GM23338 (cell line): ENCODE data around the gene SV2C. TPM values are rescaled to one million over a fixed set of nuclear protein-coding genes. Genes with fewer than 3 reads are reported as not detected.

Experiments
- ATAC-seq: fragments of 200-7000 bp; cut with Tn5 transposase; 3 replicates; pipeline ENCODE4 v1.9.1; 2020
- DNase-seq: peaks from one replicate; pipeline ENCODE4 v3.0.0-alpha.2; 2015; ENCODE audit warnings: low spot score
- H2AFZ ChIP-seq: fragments of 200-600 bp; sonication (generic); 2 replicates; pipeline ENCODE4 v1.8.0; 2016; ENCODE audit warnings: antibody characterized with exemption, mild to moderate bottlenecking, moderate library complexity
- H3F3A ChIP-seq: fragments of 200-600 bp; sonication (generic); replicated peaks from 2 replicates; pipeline ENCODE4 v1.8.0; 2017; ENCODE audit warnings: antibody characterized with exemption, mixed run types, low read depth
- H3K27ac ChIP-seq: fragments of 200-600 bp; sonication (generic); 2 replicates; pipeline ENCODE4 v1.6.1; 2016; ENCODE audit warnings: low read depth
- H3K27me3 ChIP-seq: fragments of 200-600 bp; sonication (generic); 2 replicates; pipeline ENCODE4 v1.8.0; 2016; ENCODE audit warnings: mild to moderate bottlenecking, mixed run types, moderate library complexity; ENCODE audit not compliant: insufficient read depth
- H3K36me3 ChIP-seq: fragments of 200-600 bp; sonication (generic); 2 replicates; pipeline ENCODE4 v1.8.0; 2016; ENCODE audit warnings: mild to moderate bottlenecking; ENCODE audit not compliant: insufficient read depth
- H3K4me1 ChIP-seq: fragments of 200-600 bp; sonication (generic); 2 replicates; pipeline ENCODE4 v1.8.0; 2016; ENCODE audit warnings: mild to moderate bottlenecking, moderate library complexity; ENCODE audit not compliant: insufficient read depth
- H3K4me2 ChIP-seq: fragments of 200-600 bp; sonication (generic); 2 replicates; pipeline ENCODE4 v1.7.1; 2017; ENCODE audit warnings: mixed run types
- H3K4me3 ChIP-seq: fragments of 200-600 bp; sonication (generic); 2 replicates; pipeline ENCODE4 v1.6.1; 2016; ENCODE audit warnings: mixed run types
- H3K79me2 ChIP-seq: fragments of 200-600 bp; sonication (generic); replicated peaks from 2 replicates; pipeline ENCODE4 v1.8.0; 2017; ENCODE audit warnings: mild to moderate bottlenecking; ENCODE audit not compliant: insufficient read depth
- H3K9me2 ChIP-seq: fragments of 200-600 bp; sonication (generic); 2 replicates; pipeline ENCODE4 v1.8.0; 2017; ENCODE audit not compliant: insufficient read depth
- H4K20me1 ChIP-seq: fragments of 200-600 bp; sonication (generic); replicated peaks from 2 replicates; pipeline ENCODE4 v1.8.0; 2017; ENCODE audit warnings: mild to moderate bottlenecking; ENCODE audit not compliant: insufficient read depth
- H3K27ac Mint-ChIP-seq: 2 replicates; pipeline ENCODE4 v1.8.0; 2020; ENCODE audit warnings: inconsistent platforms, mild to moderate bottlenecking, moderate library complexity, mixed read lengths
- H3K27me3 Mint-ChIP-seq: 3 replicates; pipeline ENCODE4 v1.8.0; 2022; ENCODE audit warnings: low read depth, mild to moderate bottlenecking, moderate library complexity, mixed read lengths, inconsistent platforms; ENCODE audit not compliant: insufficient read depth, poor library complexity
- H3K36me3 Mint-ChIP-seq: 3 replicates; pipeline ENCODE4 v1.8.0; 2021; ENCODE audit warnings: low read depth, mild to moderate bottlenecking, inconsistent platforms, moderate library complexity, mixed read lengths
- H3K4me1 Mint-ChIP-seq: 3 replicates; pipeline ENCODE4 v1.8.0; 2020; ENCODE audit warnings: mild to moderate bottlenecking, inconsistent platforms, mixed read lengths
- H3K4me3 Mint-ChIP-seq: 3 replicates; pipeline ENCODE4 v1.8.0; 2021; ENCODE audit warnings: moderate library complexity, mild to moderate bottlenecking, inconsistent platforms, mixed read lengths
- H3K9me3 Mint-ChIP-seq: 3 replicates; pipeline ENCODE4 v1.8.0; 2020; ENCODE audit warnings: moderate library complexity, mild to moderate bottlenecking, inconsistent platforms, mixed read lengths
- CREB1 ChIP-seq: fragments of 250-450 bp; sonication (Bioruptor Pico); IDR thresholded peaks from 2 replicates; pipeline ENCODE4 v1.5.0; 2020; ENCODE audit warnings: low read depth, mild to moderate bottlenecking, moderate library complexity
- CTCF ChIP-seq, 2 experiments: fragments of 200-600 bp in 1 of 2; sonication (generic) in 1 of 2; conservative IDR thresholded peaks; 2 replicates each; pipeline versions ENCODE4 v1.5.1 to v1.6.1; 2016 to 2017; ENCODE audit warnings: antibody characterized with exemption in 2 of 2, low read depth in 2 of 2, mild to moderate bottlenecking in 2 of 2, moderate library complexity in 1 of 2
- ETS1 ChIP-seq: IDR thresholded peaks from 2 replicates; pipeline ENCODE4 v1.6.1; 2016; ENCODE audit warnings: antibody characterized with exemption
- EZH2 ChIP-seq: fragments of 200-600 bp; sonication (generic); IDR thresholded peaks from one replicate; pipeline ENCODE4 v1.8.0; 2017; ENCODE audit warnings: antibody characterized with exemption, mild to moderate bottlenecking, low read depth; ENCODE audit not compliant: unreplicated experiment
- EZH2phosphoT487 ChIP-seq: fragments of 200-600 bp; sonication (generic); IDR thresholded peaks from one replicate; pipeline ENCODE4 v1.8.1; 2018; ENCODE audit warnings: antibody characterized with exemption; ENCODE audit not compliant: unreplicated experiment
- JUNB ChIP-seq: IDR thresholded peaks from one replicate; pipeline ENCODE4 v1.6.1; 2016; ENCODE audit warnings: antibody characterized with exemption; ENCODE audit not compliant: unreplicated experiment
- NANOG ChIP-seq: IDR thresholded peaks from 2 replicates; pipeline ENCODE4 v1.6.1; 2016; ENCODE audit warnings: antibody characterized with exemption, borderline replicate concordance
- POLR2AphosphoS5 ChIP-seq: IDR thresholded peaks from 2 replicates; pipeline ENCODE4 v1.6.1; 2016; ENCODE audit warnings: antibody characterized with exemption, low read depth
- REST ChIP-seq: IDR thresholded peaks from one replicate; pipeline ENCODE4 v1.6.1; 2018; ENCODE audit warnings: antibody characterized with exemption; ENCODE audit not compliant: unreplicated experiment
- STAT1 ChIP-seq: IDR thresholded peaks from one replicate; pipeline ENCODE4 v1.6.1; 2016; ENCODE audit warnings: antibody characterized with exemption; ENCODE audit not compliant: unreplicated experiment
- ZNF114 ChIP-seq: fragments of 250-450 bp; sonication (Bioruptor Pico); IDR thresholded peaks from 2 replicates; pipeline ENCODE4 v1.5.0; 2020; ENCODE audit warnings: mild to moderate bottlenecking, moderate library complexity
- ZNF331 ChIP-seq: fragments of 250-450 bp; sonication (Bioruptor Pico); IDR thresholded peaks from 2 replicates; pipeline ENCODE4 v1.5.0; 2020; ENCODE audit warnings: low read depth, mild to moderate bottlenecking, moderate library complexity
- ZNF462 ChIP-seq: fragments of 250-450 bp; sonication (Bioruptor Pico); IDR thresholded peaks from 2 replicates; pipeline ENCODE4 v1.5.0; 2020; ENCODE audit warnings: mild to moderate bottlenecking, moderate library complexity
- polyA plus RNA-seq: library from polyadenylated mRNA; unstranded; fragments of >200 nt; fragmentation: Nextera tagmentation; extraction: Ambion mirVana; gene quantifications from 2 replicates; pipeline ENCODE4 v1.2.1, GENCODE V29; 2016
- total RNA-seq: library from RNA; depleted of rRNA; stranded (reverse); fragments of >200 nt; shearing (Covaris generic); gene quantifications from 2 replicates; pipeline ENCODE4 v1.2.3, GENCODE V29; 2014

The SV2C gene
- total and polyA plus RNA-seq, 2 experiments from 2014 or later = 0.05 to 0.07 TPM

GRCh38 chr5:76234665-76235064 is 151.5 kb downstream of the SV2C start:
- Mint-ChIP-seq H3K4me3 (no peak overlapping the region), H3K9me3 (no peaks in the 10 kb centered on the region), H3K36me3 (no peaks in the 10 kb centered on the region), H3K4me1 (peaks cover under 1% of the 10 kb centered on the region; the same call in 1 of the 3 replicates), H3K27me3 (peaks cover 3% of the 10 kb centered on the region), H3K27ac (no peak overlapping the region)
- Histone ChIP-seq H3K79me2 (no peaks in the 10 kb centered on the region), H3K4me2 (no peak overlapping the region), H3K4me3 (no peak overlapping the region), H3K27me3 (no peaks in the 10 kb centered on the region), H3K27ac (no peak overlapping the region), H3K4me1 (no peaks in the 10 kb centered on the region), H4K20me1 (no peaks in the 10 kb centered on the region), H3K9me2 (peaks cover 3% of the 10 kb centered on the region; the same call in 1 of the 2 replicates), H3F3A (no peaks in the 10 kb centered on the region), H3K36me3 (no peaks in the 10 kb centered on the region), H2AFZ (no peak overlapping the region)
- TF ChIP-seq ETS1 (no peak), JUNB (no peak), CREB1 (CRISPR knock-in tag) (no peak), ZNF462 (CRISPR knock-in tag) (no peak), ZNF331 (CRISPR knock-in tag) (no peak), EZH2 (no peak), POLR2AphosphoS5 (no peak), NANOG (no peak), ZNF114 (CRISPR knock-in tag) (no peak), STAT1 (no peak), CTCF (conservative IDR thresholded peaks at IDR 0.05; ENCODE audit: low read depth in 2 of 2) (no peak), EZH2phosphoT487 (no peak), REST (no peak)
- ATAC-seq (no peak), DNase-seq (no peak)
